Activated CD4-positive, alpha-beta T cell treated with anti-CD3 and anti-CD28 coated beads, Interleukin-2, amount 10 ng/mL, durations not matched to agents 24 days and 14 days (primary cell): ENCODE data around the gene GPC5. TPM values are rescaled to one million over a fixed set of nuclear protein-coding genes. Genes with fewer than 3 reads are reported as not detected.
"Not testable (repeated sequence)": the region's sequence is repeated elsewhere in the genome, so short reads cannot be mapped to it uniquely, and the experiment has no call there.

Experiments
- DNase-seq: peaks from one replicate; pipeline ENCODE4 v3.0.0; 2022
- H3K27ac Mint-ChIP-seq: one replicate; pipeline ENCODE4 v1.8.0; 2022; ENCODE audit warnings: mild to moderate bottlenecking, mixed read lengths
- H3K27me3 Mint-ChIP-seq: one replicate; pipeline ENCODE4 v1.8.0; 2022; ENCODE audit warnings: mixed read lengths
- H3K36me3 Mint-ChIP-seq: one replicate; pipeline ENCODE4 v1.8.0; 2022; ENCODE audit warnings: low read depth, mild to moderate bottlenecking, mixed read lengths
- H3K4me1 Mint-ChIP-seq: one replicate; pipeline ENCODE4 v1.8.0; 2021; ENCODE audit warnings: mixed read lengths
- H3K4me3 Mint-ChIP-seq: one replicate; pipeline ENCODE4 v1.8.0; 2022; ENCODE audit warnings: mild to moderate bottlenecking, moderate library complexity, mixed read lengths
- H3K9me3 Mint-ChIP-seq: one replicate; pipeline ENCODE4 v1.8.0; 2021; ENCODE audit warnings: mixed read lengths
- intact Hi-C: fragments of 100-400 bp; cut with micrococcal nuclease; formaldehyde crosslinking; loops from one replicate; pipeline ENCODE4 v1.15.1; 2023
- total RNA-seq: library from RNA; stranded (reverse); gene quantifications from 2 replicates; pipeline ENCODE4 v1.2.3, GENCODE V29; 2022

The GPC5 gene
- total RNA-seq, 1 donor from 2014 or later = not detected

GRCh38 chr13:92734545-92734944 lies 1336.1 kb downstream of the GPC5 start:
- Mint-ChIP-seq H3K36me3 (no peaks in the 10 kb centered on the region), H3K4me1 (no peaks in the 10 kb centered on the region), H3K9me3 (no peaks in the 10 kb centered on the region), H3K27ac (no peak overlapping the region), H3K4me3 (no peak overlapping the region), H3K27me3 (no peaks in the 10 kb centered on the region)
- DNase-seq = no peak
- intact Hi-C loops = no loop called here

- intact Hi-C loops = loop anchor here (1.0 kb wide), 1 partner anchor 26 kb away; no protein-coding TSS in a partner anchor
- no peaks in the 10 kb centered on the region for H3K9me3 Mint-ChIP-seq
- DNase-seq = no peak
- no peak overlapping the region for H3K27ac Mint-ChIP-seq
- H3K4me1 Mint-ChIP-seq = no peaks in the 10 kb centered on the region
- H3K4me3 Mint-ChIP-seq = no peak overlapping the region
- H3K36me3 Mint-ChIP-seq = no peaks in the 10 kb centered on the region
- H3K27me3 Mint-ChIP-seq = no peaks in the 10 kb centered on the region
These were observed 1337.5 kb downstream of the GPC5 start for GRCh38 chr13:92735909-92736308.

GRCh38 chr13:92739306-92739818 lies 1340.9 kb downstream of the GPC5 start:
- no peak overlapping the region for H3K4me3 Mint-ChIP-seq
- H3K4me1 Mint-ChIP-seq = no peaks in the 10 kb centered on the region
- H3K9me3 Mint-ChIP-seq = peaks cover 3% of the 10 kb centered on the region
- intact Hi-C loops = no loop called here
- H3K27me3 Mint-ChIP-seq = no peaks in the 10 kb centered on the region
- no peak for DNase-seq
- H3K36me3 Mint-ChIP-seq = no peaks in the 10 kb centered on the region
- no peak overlapping the region for H3K27ac Mint-ChIP-seq

GRCh38 chr13:92743992-92744391 lies 1345.6 kb downstream of the GPC5 start:
- H3K4me3 Mint-ChIP-seq = no peak overlapping the region
- no peak overlapping the region for H3K27ac Mint-ChIP-seq
- no peaks in the 10 kb centered on the region for H3K36me3 Mint-ChIP-seq
- intact Hi-C loops = no loop called here
- H3K4me1 Mint-ChIP-seq = no peaks in the 10 kb centered on the region
- no peaks in the 10 kb centered on the region for H3K27me3 Mint-ChIP-seq
- no peak for DNase-seq
- peaks cover 3% of the 10 kb centered on the region for H3K9me3 Mint-ChIP-seq

GRCh38 chr13:92745258-92745657 lies 1346.8 kb downstream of the GPC5 start:
- Mint-ChIP-seq H3K27ac (no peak overlapping the region), H3K4me1 (no peaks in the 10 kb centered on the region), H3K36me3 (no peaks in the 10 kb centered on the region), H3K9me3 (peaks cover 3% of the 10 kb centered on the region), H3K27me3 (no peaks in the 10 kb centered on the region), H3K4me3 (no peak overlapping the region)
- intact Hi-C loops = no loop called here
- DNase-seq = no peak

- H3K27ac Mint-ChIP-seq, DNase-seq, intact Hi-C loops, H3K27me3 Mint-ChIP-seq, H3K36me3 Mint-ChIP-seq, H3K4me1 Mint-ChIP-seq, H3K9me3 Mint-ChIP-seq, H3K4me3 Mint-ChIP-seq: not testable (repeated sequence)
These were observed 1354.3 kb downstream of the GPC5 start for GRCh38 chr13:92752705-92753104.

- Mint-ChIP-seq H3K9me3 (no peaks in the 10 kb centered on the region), H3K27me3 (no peaks in the 10 kb centered on the region), H3K4me1 (no peaks in the 10 kb centered on the region), H3K4me3 (no peak overlapping the region), H3K36me3 (no peaks in the 10 kb centered on the region), H3K27ac (no peak overlapping the region)
- no peak for DNase-seq
- intact Hi-C loops = loop anchor here (1.0 kb wide), 1 partner anchor 26 kb away; no protein-coding TSS in a partner anchor
These were observed 1363.3 kb downstream of the GPC5 start for GRCh38 chr13:92761710-92762109.

- no peak overlapping the region for H3K27ac Mint-ChIP-seq
- intact Hi-C loops = no loop called here
These were observed 1369.0 kb downstream of the GPC5 start for GRCh38 chr13:92767468-92767867.

GRCh38 chr13:92768602-92769001 lies 1370.2 kb downstream of the GPC5 start:
- Mint-ChIP-seq H3K27ac (no peak overlapping the region), H3K9me3 (no peaks in the 10 kb centered on the region), H3K4me1 (no peaks in the 10 kb centered on the region), H3K4me3 (no peak overlapping the region), H3K27me3 (no peaks in the 10 kb centered on the region), H3K36me3 (no peaks in the 10 kb centered on the region)
- no peak for DNase-seq
- intact Hi-C loops = no loop called here

More at GRCh38 chr13:92767468-92767867, 1369.0 kb downstream of the GPC5 start:
- no peak for DNase-seq
- no peaks in the 10 kb centered on the region for H3K36me3 Mint-ChIP-seq
- no peaks in the 10 kb centered on the region for H3K9me3 Mint-ChIP-seq
- H3K4me1 Mint-ChIP-seq = no peaks in the 10 kb centered on the region
- H3K4me3 Mint-ChIP-seq = no peak overlapping the region
- H3K27me3 Mint-ChIP-seq = no peaks in the 10 kb centered on the region

GRCh38 chr13:92769046-92769445 lies 1370.6 kb downstream of the GPC5 start:
- no peak for DNase-seq
- Mint-ChIP-seq H3K9me3 (no peaks in the 10 kb centered on the region), H3K36me3 (no peaks in the 10 kb centered on the region), H3K27ac (no peak overlapping the region), H3K4me3 (no peak overlapping the region), H3K4me1 (no peaks in the 10 kb centered on the region), H3K27me3 (no peaks in the 10 kb centered on the region)
- intact Hi-C loops = no loop called here

GRCh38 chr13:92775658-92776057 lies 1377.2 kb downstream of the GPC5 start:
- intact Hi-C loops = no loop called here
- H3K27ac Mint-ChIP-seq = no peak overlapping the region
- H3K27me3 Mint-ChIP-seq = no peaks in the 10 kb centered on the region
- DNase-seq = no peak
- no peaks in the 10 kb centered on the region for H3K36me3 Mint-ChIP-seq
- no peaks in the 10 kb centered on the region for H3K4me1 Mint-ChIP-seq
- no peak overlapping the region for H3K4me3 Mint-ChIP-seq
- peaks cover 4% of the 10 kb centered on the region for H3K9me3 Mint-ChIP-seq

- intact Hi-C loops = no loop called here
- H3K27me3 Mint-ChIP-seq = no peaks in the 10 kb centered on the region
- no peak overlapping the region for H3K4me3 Mint-ChIP-seq
- H3K9me3 Mint-ChIP-seq = no peaks in the 10 kb centered on the region
- H3K4me1 Mint-ChIP-seq = no peaks in the 10 kb centered on the region
- no peak for DNase-seq
- no peak overlapping the region for H3K27ac Mint-ChIP-seq
- H3K36me3 Mint-ChIP-seq = no peaks in the 10 kb centered on the region
These were observed 1383.7 kb downstream of the GPC5 start for GRCh38 chr13:92781965-92782690.

GRCh38 chr13:92802776-92803175 lies 1404.4 kb downstream of the GPC5 start:
- H3K4me1 Mint-ChIP-seq = peaks cover 7% of the 10 kb centered on the region
- DNase-seq = no peak
- H3K27ac Mint-ChIP-seq = no peak overlapping the region
- no peaks in the 10 kb centered on the region for H3K27me3 Mint-ChIP-seq
- H3K4me3 Mint-ChIP-seq = no peak overlapping the region
- intact Hi-C loops = no loop called here
- no peaks in the 10 kb centered on the region for H3K36me3 Mint-ChIP-seq
- no peaks in the 10 kb centered on the region for H3K9me3 Mint-ChIP-seq

- Mint-ChIP-seq H3K36me3 (no peaks in the 10 kb centered on the region), H3K27me3 (no peaks in the 10 kb centered on the region), H3K4me1 (peaks cover 7% of the 10 kb centered on the region), H3K4me3 (no peak overlapping the region), H3K27ac (no peak overlapping the region), H3K9me3 (no peaks in the 10 kb centered on the region)
- DNase-seq = no peak
- intact Hi-C loops = no loop called here
These were observed 1405.9 kb downstream of the GPC5 start for GRCh38 chr13:92804346-92804745.

- peaks cover 7% of the 10 kb centered on the region for H3K4me1 Mint-ChIP-seq
- DNase-seq = no peak
- H3K9me3 Mint-ChIP-seq = no peaks in the 10 kb centered on the region
- H3K4me3 Mint-ChIP-seq = no peak overlapping the region
- H3K27me3 Mint-ChIP-seq = no peaks in the 10 kb centered on the region
- H3K27ac Mint-ChIP-seq = no peak overlapping the region
- H3K36me3 Mint-ChIP-seq = no peaks in the 10 kb centered on the region
- intact Hi-C loops = no loop called here
These were observed 1406.5 kb downstream of the GPC5 start for GRCh38 chr13:92804926-92805325.
